NCI-H1436 (cell line): ENCODE data around the gene COPE.

Experiments used
- DNase-seq: peaks from one replicate; lab custom pipeline; 2025; lab: John Stamatoyannopoulos, UW

The COPE gene

GRCh38 chr19:18867751-18868150, 51.4 kb downstream of the COPE start:
- DNase-seq, result no peak

GRCh38 chr19:18867199-18867598, 52.0 kb downstream of the COPE start:
- DNase-seq, result no peak

- DNase-seq, result no peak
Measured at GRCh38 chr19:18866800-18867123, 52.4 kb downstream of the COPE start.

GRCh38 chr19:18865973-18866799, 53.0 kb downstream of the COPE start:
- no peak for DNase-seq

GRCh38 chr19:18865106-18865972, 53.8 kb downstream of the COPE start:
- DNase-seq, result no peak

- DNase-seq, result no peak
Measured at GRCh38 chr19:18863843-18864362, 55.3 kb downstream of the COPE start.

GRCh38 chr19:18862976-18863842, 56.0 kb downstream of the COPE start:
- no peak for DNase-seq

GRCh38 chr19:18861917-18862316, 57.3 kb downstream of the COPE start:
- DNase-seq, result no peak

- DNase-seq, result no peak
Measured at GRCh38 chr19:18861235-18861634, 58.0 kb downstream of the COPE start.

GRCh38 chr19:18860725-18861124, 58.5 kb downstream of the COPE start:
- no peak for DNase-seq

GRCh38 chr19:18860302-18860700, 58.9 kb downstream of the COPE start:
- no peak for DNase-seq

GRCh38 chr19:18859676-18860301, 59.4 kb downstream of the COPE start:
- no peak for DNase-seq

- no peak for DNase-seq
Measured at GRCh38 chr19:18858906-18859646, 60.1 kb downstream of the COPE start.

- no peak for DNase-seq
Measured at GRCh38 chr19:18857223-18857622, 62.0 kb downstream of the COPE start.

GRCh38 chr19:18856385-18857126, 62.6 kb downstream of the COPE start:
- DNase-seq, result no peak

- DNase-seq, result no peak
Measured at GRCh38 chr19:18855647-18856384, 63.4 kb downstream of the COPE start.

- no peak for DNase-seq
Measured at GRCh38 chr19:18854982-18855381, 64.2 kb downstream of the COPE start.

- DNase-seq, result no peak
Measured at GRCh38 chr19:18853755-18854427, 65.3 kb downstream of the COPE start.

GRCh38 chr19:18852648-18853047, 66.5 kb downstream of the COPE start:
- DNase-seq, result no peak
